H1 (cell line): ENCODE results near the gene ZFYVE21. TPM values are rescaled to one million over a fixed set of nuclear protein-coding genes. Genes with fewer than 3 reads are reported as not detected.

Source experiments
- CTCF ChIA-PET: fragments of 300-600 bp; sonication (Branson Sonifier 250); formaldehyde crosslinking; loops from one replicate; lab custom pipeline; 2021; ENCODE audit not compliant: partially characterized antibody; lab: Charles Lee
- POLR2A ChIA-PET: fragments of 300-600 bp; sonication (Branson Sonifier 250); formaldehyde crosslinking; loops from one replicate; lab custom pipeline; 2021; ENCODE audit warnings: inconsistent platforms; ENCODE audit not compliant: partially characterized antibody; lab: Charles Lee
- DNase-seq, 2 experiments: peaks; one replicate each; pipeline versions ENCODE4 v3.0.0 to v3.0.0-alpha.2; 2010 to 2022; ENCODE audit warnings: low spot score in 2 of 2, low read depth in 1 of 2, mixed read lengths in 1 of 2
- FAIRE-seq: peaks from 2 replicates; lab custom pipeline; 2011; peaks lifted over from hg19 to GRCh38; lab: Jason Lieb, UNC
- H2AFZ ChIP-seq: 2 replicates; pipeline ENCODE4 v1.8.1; 2012; ENCODE audit warnings: low read length, inconsistent platforms
- H2AK5ac ChIP-seq: 2 replicates; pipeline ENCODE4 v1.6.1; 2013; ENCODE audit warnings: low read depth, low read length
- H2BK120ac ChIP-seq: replicated peaks from 2 replicates; pipeline ENCODE3; 2013; ENCODE audit warnings: low read depth, low read length, inconsistent platforms
- H2BK12ac ChIP-seq: 2 replicates; pipeline ENCODE4 v1.6.1; 2013; ENCODE audit warnings: low read depth, low read length
- H2BK15ac ChIP-seq: 2 replicates; pipeline ENCODE4 v1.6.1; 2013; ENCODE audit warnings: low read length
- H2BK20ac ChIP-seq: 2 replicates; pipeline ENCODE4 v1.6.1; 2013; ENCODE audit warnings: low read length
- H2BK5ac ChIP-seq: 2 replicates; pipeline ENCODE4 v1.6.1; 2013; ENCODE audit warnings: low read depth, low read length
- H3K14ac ChIP-seq: 2 replicates; pipeline ENCODE4 v1.6.1; 2013; ENCODE audit warnings: inconsistent platforms; ENCODE audit not compliant: insufficient read length
- H3K18ac ChIP-seq: 2 replicates; pipeline ENCODE4 v1.6.1; 2013; ENCODE audit warnings: low read length; ENCODE audit errors: extremely low read depth
- H3K23ac ChIP-seq: 2 replicates; pipeline ENCODE4 v1.6.1; 2013; ENCODE audit warnings: inconsistent platforms; ENCODE audit not compliant: insufficient read length
- H3K23me2 ChIP-seq: 2 replicates; pipeline ENCODE4 v1.6.1; 2013; ENCODE audit warnings: low read depth, low read length
- H3K27ac ChIP-seq: 2 replicates; pipeline ENCODE4 v1.6.1; 2011; ENCODE audit warnings: low read depth, low read length, inconsistent platforms
- H3K27me3 ChIP-seq, 4 experiments: replicated peaks in 1 of 4; 1 replicate in 1 of 4; 2 replicates in 3 of 4; pipeline versions ENCODE4 v1.6.1 to v1.8.1; 2011 to 2013; ENCODE audit warnings: low read length in 3 of 4, mild to moderate bottlenecking in 3 of 4, inconsistent platforms in 2 of 4, mixed read lengths in 2 of 4, moderate library complexity in 1 of 4; ENCODE audit not compliant: control insufficient read depth in 3 of 4, insufficient read depth in 3 of 4; ENCODE audit errors: extremely low read depth in 1 of 4
- H3K36me3 ChIP-seq, 4 experiments: 2 replicates each; pipeline versions ENCODE4 v1.6.1 to v1.8.1; 2011 to 2013; ENCODE audit warnings: mild to moderate bottlenecking in 4 of 4, low read length in 3 of 4, moderate library complexity in 2 of 4, control low read depth in 1 of 4, inconsistent platforms in 1 of 4; ENCODE audit not compliant: insufficient read depth in 4 of 4, control insufficient read depth in 2 of 4
- H3K4ac ChIP-seq: replicated peaks from 2 replicates; pipeline ENCODE3; 2013; ENCODE audit warnings: low read length, low read depth, mixed read lengths, inconsistent platforms; ENCODE audit not compliant: insufficient read length
- H3K4me1 ChIP-seq, 4 experiments: replicated peaks in 1 of 4; 1 replicate in 1 of 4; 2 replicates in 3 of 4; pipeline versions ENCODE4 v1.6.1 to v1.8.1; 2011 to 2013; ENCODE audit warnings: low read length in 3 of 4, inconsistent platforms in 2 of 4, mixed read lengths in 1 of 4; ENCODE audit not compliant: insufficient read depth in 4 of 4, control insufficient read depth in 3 of 4
- H3K4me2 ChIP-seq, 2 experiments: 2 replicates each; pipeline versions ENCODE4 v1.6.1 to v1.8.1; 2011 to 2013; ENCODE audit warnings: low read depth in 2 of 2, low read length in 2 of 2, control low read depth in 1 of 2, inconsistent platforms in 1 of 2, mild to moderate bottlenecking in 1 of 2; ENCODE audit not compliant: insufficient read depth in 1 of 2
- H3K4me3 ChIP-seq, 4 experiments: fragments of 200-600, 300-600 bp in 1 of 4; sonication (generic), shearing (Covaris generic), sonication (Bioruptor Twin) in 1 of 4; 2 replicates each; pipeline versions ENCODE4 v1.5.1 to v1.8.1; 2011 to 2016; ENCODE audit warnings: low read length in 4 of 4, low read depth in 3 of 4, control low read depth in 2 of 4, inconsistent platforms in 2 of 4, mild to moderate bottlenecking in 2 of 4, mixed read lengths in 1 of 4, moderate library complexity in 1 of 4; ENCODE audit not compliant: insufficient read depth in 2 of 4; ENCODE audit errors: extremely low read depth in 1 of 4
- H3K56ac ChIP-seq: replicated peaks from 2 replicates; pipeline ENCODE3; 2013; ENCODE audit warnings: low read depth, mild to moderate bottlenecking, mixed read lengths, low read length, inconsistent platforms; ENCODE audit not compliant: insufficient read length
- H3K79me1 ChIP-seq: 2 replicates; pipeline ENCODE4 v1.6.1; 2013; ENCODE audit warnings: low read depth, low read length, control low read depth
- H3K79me2 ChIP-seq, 2 experiments: 2 replicates each; pipeline versions ENCODE4 v1.6.1 to v1.8.1; 2012 to 2013; ENCODE audit warnings: low read length in 2 of 2, mild to moderate bottlenecking in 2 of 2, inconsistent platforms in 1 of 2; ENCODE audit not compliant: insufficient read depth in 2 of 2, control insufficient read depth in 1 of 2
- H3K9ac ChIP-seq, 4 experiments: replicated peaks in 1 of 4; 1 replicate in 1 of 4; 2 replicates in 3 of 4; pipeline versions ENCODE4 v1.6.1 to v1.8.1; 2011 to 2013; ENCODE audit warnings: low read depth in 3 of 4, low read length in 3 of 4, control low read depth in 2 of 4, mild to moderate bottlenecking in 2 of 4, moderate library complexity in 2 of 4, inconsistent platforms in 1 of 4; ENCODE audit errors: extremely low read depth in 1 of 4
- H3K9me3 ChIP-seq, 2 experiments: 2 replicates each; pipeline versions ENCODE4 v1.6.1 to v1.8.1; 2012 to 2013; ENCODE audit warnings: mild to moderate bottlenecking in 2 of 2, moderate library complexity in 2 of 2, control low read depth in 1 of 2, inconsistent platforms in 1 of 2, low read depth in 1 of 2, low read length in 1 of 2, mixed read lengths in 1 of 2; ENCODE audit not compliant: insufficient read depth in 2 of 2
- H4K20me1 ChIP-seq, 2 experiments: replicated peaks in 1 of 2; 2 replicates each; pipeline versions ENCODE3 to v1.8.1; 2011 to 2013; ENCODE audit warnings: inconsistent platforms in 2 of 2, low read length in 2 of 2, mild to moderate bottlenecking in 1 of 2; ENCODE audit not compliant: insufficient read depth in 2 of 2, control insufficient read depth in 1 of 2
- H4K5ac ChIP-seq: 2 replicates; pipeline ENCODE4 v1.6.1; 2013; ENCODE audit warnings: low read length, low read depth, mixed read lengths, inconsistent platforms; ENCODE audit not compliant: insufficient read length
- H4K8ac ChIP-seq: 2 replicates; pipeline ENCODE4 v1.8.0; 2013; ENCODE audit warnings: mild to moderate bottlenecking, moderate library complexity, low read length, inconsistent platforms; ENCODE audit not compliant: insufficient read depth; ENCODE audit errors: extremely low read depth
- H4K91ac ChIP-seq: replicated peaks from 2 replicates; pipeline ENCODE3; 2013; ENCODE audit warnings: low read length, mixed read lengths, inconsistent platforms; ENCODE audit not compliant: insufficient read length
- BACH1 ChIP-seq: IDR thresholded peaks from 2 replicates; pipeline ENCODE4 v1.6.1; 2012; ENCODE audit warnings: low read length, improper control_type of control experiment
- CBX8 ChIP-seq: fragments of 300-800, 300-1000 bp; sonication (generic); IDR thresholded peaks from 2 replicates; pipeline ENCODE4 v1.7.1; 2016; ENCODE audit warnings: low read depth, low read length, borderline replicate concordance
- CHD1 ChIP-seq: IDR thresholded peaks from 2 replicates; pipeline ENCODE4 v1.6.1; 2012; ENCODE audit warnings: low read depth, low read length, improper control_type of control experiment
- E2F6 ChIP-seq: IDR thresholded peaks from 2 replicates; pipeline ENCODE4 v1.6.1; 2012; ENCODE audit warnings: inconsistent platforms
- HDAC2 ChIP-seq, 2 experiments: fragments of 300-600 bp in 1 of 2; sonication (generic) in 1 of 2; IDR thresholded peaks; 2 replicates each; pipeline ENCODE4 v1.6.1; 2011 to 2012; ENCODE audit warnings: low read depth in 2 of 2, low read length in 2 of 2, mild to moderate bottlenecking in 2 of 2, moderate library complexity in 2 of 2, borderline replicate concordance in 1 of 2, inconsistent platforms in 1 of 2
- HDAC6 ChIP-seq: IDR thresholded peaks from one replicate; pipeline ENCODE4 v1.7.1; 2012; ENCODE audit warnings: low read depth, mild to moderate bottlenecking, inconsistent platforms, low read length, moderate library complexity
- KDM4A ChIP-seq: IDR thresholded peaks from one replicate; pipeline ENCODE4 v1.7.1; 2012; ENCODE audit warnings: low read depth, mild to moderate bottlenecking, moderate library complexity, low read length, inconsistent platforms; ENCODE audit not compliant: severe bottlenecking
- PHF8 ChIP-seq: fragments of 200-600 bp; sonication (generic); conservative IDR thresholded peaks from 2 replicates; pipeline ENCODE4 v1.7.1; 2012; ENCODE audit warnings: low read depth, mild to moderate bottlenecking, inconsistent platforms, low read length, moderate library complexity
- POLR2AphosphoS5 ChIP-seq: IDR thresholded peaks from 2 replicates; pipeline ENCODE4 v1.6.1; 2011; ENCODE audit warnings: low read depth, low read length
- SAP30 ChIP-seq: fragments of 300-600 bp; sonication (generic); IDR thresholded peaks from 2 replicates; pipeline ENCODE4 v1.7.1; 2012; ENCODE audit warnings: low read length, moderate library complexity, mild to moderate bottlenecking, inconsistent platforms; ENCODE audit not compliant: insufficient read depth, insufficient replicate concordance
- ZNF274 ChIP-seq: IDR thresholded peaks from 2 replicates; pipeline ENCODE4 v1.7.0; 2012; ENCODE audit warnings: low read length, borderline replicate concordance; ENCODE audit errors: extremely low read depth
- WGBS, 2 experiments: shearing (Covaris generic) in 1 of 2; methylation state at CpG; one replicate each; pipeline versions ENCODE4 v1.1.6 to v1.1.7; 2013 to 2015; ENCODE audit warnings: low lambda C conversion rate in 2 of 2, mixed read lengths in 2 of 2, inconsistent platforms in 1 of 2, low coverage in 1 of 2, missing lambda C conversion rate in 1 of 2; ENCODE audit not compliant: insufficient replicate concordance in 2 of 2, insufficient coverage in 1 of 2, insufficient read length in 1 of 2; ENCODE audit errors: extremely low coverage in 1 of 2, missing lambda C conversion rate in 1 of 2; 5-methylcytosine and 5-hydroxymethylcytosine counted together
- polyA plus RNA-seq, 7 experiments: library from polyadenylated mRNA; depleted of rRNA in 3 of 7; stranded (reverse) in 5 of 7; unstranded in 2 of 7; fragments of >200 nt in 5 of 7; fragments of 200-250 nt in 2 of 7; gene quantifications; 1 replicate in 5 of 7; 2 replicates in 1 of 7; 4 replicates in 1 of 7; pipeline versions ENCODE4 v1.2.1 to v1.2.3, GENCODE V29; 2011 to 2013; ENCODE audit warnings: missing spikeins in 2 of 7, mixed read lengths in 2 of 7
- total RNA-seq: library from RNA; stranded (reverse); fragmentation: NEBNext Ultra II Directional; extraction: Animal tissue kit (Norgen Biotek cat#: 25700); gene quantifications from 2 replicates; pipeline ENCODE4 v1.2.1, GENCODE V29; 2021

ZFYVE21 gene
- total and polyA plus RNA-seq, 2 of the 8 experiments (the other 6 are each of a cell fraction or from before 2014, with no cell fraction given): 53.4 to 127 TPM

GRCh38 chr14:103696466-103697071 lies 19.0 kb upstream of the ZFYVE21 start:
- no peak overlapping the region for H2BK5ac ChIP-seq
- no peak overlapping the region for H3K23ac ChIP-seq
- ChIA-PET CTCF (interaction anchor here (1.1 to 2.1 kb wide), 2 partner anchors 10 to 15 kb away, joined by 4 to 9 read pairs; no protein-coding TSS in a partner anchor), POLR2A (interaction anchor here (1.2 to 8.8 kb wide), 3 partner anchors 8 to 19 kb away, joined by 3 to 74 read pairs (median 5); partner anchors contain the start of gene ZFYVE21)
- H3K27me3 ChIP-seq: no peaks in the 10 kb centered on the region
- H2AFZ ChIP-seq: no peak overlapping the region
- H3K23me2 ChIP-seq: no peaks in the 10 kb centered on the region
- H3K4me2 ChIP-seq: no peak overlapping the region
- H3K56ac ChIP-seq: no peak overlapping the region
- no peak overlapping the region for H4K91ac ChIP-seq
- no peaks in the 10 kb centered on the region; a peak in 1 of 4 replicates for H3K79me2 ChIP-seq
- no peak overlapping the region for H3K4ac ChIP-seq
- H3K27ac ChIP-seq: no peak overlapping the region
- H4K5ac ChIP-seq: no peak overlapping the region
- peaks cover 8% of the 10 kb centered on the region; the same call in 1 of the 2 replicates for H3K79me1 ChIP-seq
- FAIRE-seq: no peak
- H3K4me1 ChIP-seq: peaks cover 0 to 2% (median 0%) of the 10 kb centered on the region in 4 experiments; a peak in 2 of 7 replicates
- no peak overlapping the region for H2AK5ac ChIP-seq
- peaks cover 10 to 27% of the 10 kb centered on the region in 2 experiments for H4K20me1 ChIP-seq
- 72% methylated on average over 17 of the region's 17 CpGs; no CpG with 5 or more reads in 1 of the 2 experiments for WGBS, 2 experiments
- no peak overlapping the region for H2BK15ac ChIP-seq
- H3K9me3 ChIP-seq: no peaks in the 10 kb centered on the region
- peak overlapping the region; percentile 53; the same call in 1 of the 2 replicates for H4K8ac ChIP-seq
- no peak overlapping the region for H3K9ac ChIP-seq
- H2BK20ac ChIP-seq: no peak overlapping the region
- H3K4me3 ChIP-seq: no peak overlapping the region
- no peak overlapping the region for H3K18ac ChIP-seq
- no peak overlapping the region for H3K14ac ChIP-seq
- DNase-seq: no peak
- no peak overlapping the region for H2BK12ac ChIP-seq
- no peak overlapping the region for H2BK120ac ChIP-seq
- H3K36me3 ChIP-seq: peaks cover 7 to 37% (median 17%) of the 10 kb centered on the region in 4 experiments; a peak in 6 of 8 replicates
- TF ChIP-seq ZNF274 (no peak), SAP30 (no peak), POLR2AphosphoS5 (no peak), E2F6 (no peak), HDAC2 (IDR thresholded peaks at IDR 0.05; ENCODE audit: borderline replicate concordance in 1 of 2, low read depth in 2 of 2, low read length in 2 of 2) (no peak), HDAC6 (no peak), KDM4A (no peak), CBX8 (no peak), PHF8 (no peak), BACH1 (no peak), CHD1 (no peak)
